Type B pancreatic cell (in vitro differentiated cells): ENCODE data around the gene THEM5. TPM values are rescaled to one million over a fixed set of nuclear protein-coding genes. Genes with fewer than 3 reads are reported as not detected.

Experiments used
- DNase-seq: peaks from one replicate; pipeline ENCODE4 v3.0.0; 2021; ENCODE audit warnings: mixed read lengths; ENCODE audit not compliant: unreplicated experiment; ENCODE audit errors: extremely low spot score
- H3K27ac Mint-ChIP-seq: 2 replicates; pipeline ENCODE4 v1.8.0; 2021; ENCODE audit warnings: mild to moderate bottlenecking, mixed read lengths
- H3K27me3 Mint-ChIP-seq: 2 replicates; pipeline ENCODE4 v1.8.0; 2021; ENCODE audit warnings: mixed read lengths
- H3K36me3 Mint-ChIP-seq: 2 replicates; pipeline ENCODE4 v1.8.0; 2021; ENCODE audit warnings: mixed read lengths
- H3K4me1 Mint-ChIP-seq: one replicate; pipeline ENCODE4 v1.8.0; 2021; ENCODE audit warnings: mixed read lengths; ENCODE audit not compliant: unreplicated experiment
- H3K4me3 Mint-ChIP-seq: 2 replicates; pipeline ENCODE4 v1.8.0; 2021; ENCODE audit warnings: mild to moderate bottlenecking, mixed read lengths
- H3K9me3 Mint-ChIP-seq: 2 replicates; pipeline ENCODE4 v1.8.0; 2021; ENCODE audit warnings: mixed read lengths
- total RNA-seq: library from RNA; stranded (reverse); gene quantifications from 2 replicates; pipeline ENCODE4 v1.2.1, GENCODE V29; 2021; ENCODE audit warnings: low replicate concordance
- TF ChIP-seq, protein P1 (sequence below): fragments of 200-600 bp; sonication (generic); conservative IDR thresholded peaks from 2 replicates; pipeline ENCODE4 v1.5.0; 2021; ENCODE audit warnings: antibody characterized with exemption, mild to moderate bottlenecking

Gene THEM5
- total RNA-seq, 1 donor from 2014 or later = not detected

DNA sequence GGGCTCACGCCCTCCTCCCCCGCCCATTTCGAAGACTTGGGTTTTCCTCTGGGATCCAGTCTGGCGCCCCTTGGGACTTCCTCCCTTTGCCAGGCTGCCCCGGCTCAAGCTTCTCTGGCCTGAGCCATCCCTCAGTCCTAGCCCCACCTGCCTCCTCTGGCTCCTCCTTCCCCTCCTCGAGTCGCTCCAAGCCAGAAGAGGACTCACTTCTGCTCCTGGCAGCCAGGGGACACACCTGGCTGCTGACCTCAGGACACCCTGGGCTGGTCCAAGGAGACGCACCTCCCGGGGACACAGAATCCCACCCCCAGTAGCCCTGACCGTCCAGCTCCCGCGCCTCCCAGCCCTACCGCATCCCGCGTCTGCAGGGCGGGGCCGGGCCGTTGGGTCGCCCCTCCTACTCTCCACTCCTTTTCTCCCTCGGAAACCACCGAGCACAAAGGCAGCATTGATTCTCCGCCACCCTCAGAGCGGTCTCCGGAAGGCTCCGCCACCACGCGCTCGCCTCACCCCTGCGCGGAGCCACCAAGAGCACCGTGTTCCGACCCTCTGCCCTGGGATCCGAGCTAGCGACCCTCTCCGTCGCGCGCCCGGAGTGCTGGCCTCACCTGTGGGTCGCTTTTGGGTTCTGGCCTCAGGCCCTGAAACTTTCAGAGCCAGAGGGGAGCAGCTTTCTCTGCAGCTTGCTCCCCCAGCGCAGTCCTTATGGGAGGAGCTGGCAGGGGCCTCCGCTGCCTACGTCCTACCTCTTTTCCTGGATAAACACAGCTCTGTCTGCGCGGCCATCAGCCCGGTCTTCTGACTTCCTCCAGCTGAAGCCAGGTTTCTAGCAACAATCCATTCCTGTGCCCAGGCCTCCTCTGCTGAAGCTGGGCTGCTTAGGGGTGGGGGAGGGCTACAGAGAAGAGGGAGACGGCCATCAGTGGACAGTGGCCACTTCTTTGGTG, 13.8 kb downstream of the THEM5 start, which contains the start of gene C2CD4D:
C2CD4D (minus strand) TSS at position 364 of the 947 bp plus-strand sequence. CDS start 831 bp downstream, outside the sequence.
- Mint-ChIP-seq H3K9me3 (no peaks in the 10 kb centered on the region), H3K4me3 (peak within 1 kb of the TSS; percentile 88), H3K27me3 (peaks cover 70% of the 10 kb centered on the region), H3K4me1 (peaks cover 13% of the 10 kb centered on the region), H3K36me3 (peaks cover 8% of the 10 kb centered on the region), H3K27ac (peak within 1 kb of the TSS; percentile 92)
- DNase-seq = no peak
- TF ChIP-seq, protein P1, sequence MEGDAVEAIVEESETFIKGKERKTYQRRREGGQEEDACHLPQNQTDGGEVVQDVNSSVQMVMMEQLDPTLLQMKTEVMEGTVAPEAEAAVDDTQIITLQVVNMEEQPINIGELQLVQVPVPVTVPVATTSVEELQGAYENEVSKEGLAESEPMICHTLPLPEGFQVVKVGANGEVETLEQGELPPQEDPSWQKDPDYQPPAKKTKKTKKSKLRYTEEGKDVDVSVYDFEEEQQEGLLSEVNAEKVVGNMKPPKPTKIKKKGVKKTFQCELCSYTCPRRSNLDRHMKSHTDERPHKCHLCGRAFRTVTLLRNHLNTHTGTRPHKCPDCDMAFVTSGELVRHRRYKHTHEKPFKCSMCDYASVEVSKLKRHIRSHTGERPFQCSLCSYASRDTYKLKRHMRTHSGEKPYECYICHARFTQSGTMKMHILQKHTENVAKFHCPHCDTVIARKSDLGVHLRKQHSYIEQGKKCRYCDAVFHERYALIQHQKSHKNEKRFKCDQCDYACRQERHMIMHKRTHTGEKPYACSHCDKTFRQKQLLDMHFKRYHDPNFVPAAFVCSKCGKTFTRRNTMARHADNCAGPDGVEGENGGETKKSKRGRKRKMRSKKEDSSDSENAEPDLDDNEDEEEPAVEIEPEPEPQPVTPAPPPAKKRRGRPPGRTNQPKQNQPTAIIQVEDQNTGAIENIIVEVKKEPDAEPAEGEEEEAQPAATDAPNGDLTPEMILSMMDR = no peak

DNA sequence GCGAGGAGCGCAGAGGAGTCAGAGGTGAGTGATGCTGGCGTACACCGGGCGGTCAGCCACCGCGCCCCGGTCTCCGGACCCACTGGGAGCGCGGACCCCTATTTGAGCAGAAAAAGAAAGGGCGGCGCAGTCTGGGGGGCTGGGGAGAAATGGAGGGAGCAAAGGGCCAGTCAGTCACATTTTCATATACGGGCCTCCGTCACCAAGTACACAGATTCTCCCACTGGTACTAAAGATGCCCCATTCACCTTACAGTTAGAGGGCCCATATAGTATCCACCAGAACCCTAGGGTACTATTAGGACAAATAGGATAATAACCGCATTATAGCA, 14.5 kb downstream of the THEM5 start:
- H3K36me3 Mint-ChIP-seq = peaks cover 8% of the 10 kb centered on the region
- H3K9me3 Mint-ChIP-seq = no peaks in the 10 kb centered on the region
- peaks cover 13% of the 10 kb centered on the region for H3K4me1 Mint-ChIP-seq
- peak overlapping the region; percentile 88 for H3K4me3 Mint-ChIP-seq
- TF ChIP-seq, protein P1 = no peak
- no peak overlapping the region for H3K27ac Mint-ChIP-seq
- peaks cover 66% of the 10 kb centered on the region for H3K27me3 Mint-ChIP-seq
- no peak for DNase-seq

DNA sequence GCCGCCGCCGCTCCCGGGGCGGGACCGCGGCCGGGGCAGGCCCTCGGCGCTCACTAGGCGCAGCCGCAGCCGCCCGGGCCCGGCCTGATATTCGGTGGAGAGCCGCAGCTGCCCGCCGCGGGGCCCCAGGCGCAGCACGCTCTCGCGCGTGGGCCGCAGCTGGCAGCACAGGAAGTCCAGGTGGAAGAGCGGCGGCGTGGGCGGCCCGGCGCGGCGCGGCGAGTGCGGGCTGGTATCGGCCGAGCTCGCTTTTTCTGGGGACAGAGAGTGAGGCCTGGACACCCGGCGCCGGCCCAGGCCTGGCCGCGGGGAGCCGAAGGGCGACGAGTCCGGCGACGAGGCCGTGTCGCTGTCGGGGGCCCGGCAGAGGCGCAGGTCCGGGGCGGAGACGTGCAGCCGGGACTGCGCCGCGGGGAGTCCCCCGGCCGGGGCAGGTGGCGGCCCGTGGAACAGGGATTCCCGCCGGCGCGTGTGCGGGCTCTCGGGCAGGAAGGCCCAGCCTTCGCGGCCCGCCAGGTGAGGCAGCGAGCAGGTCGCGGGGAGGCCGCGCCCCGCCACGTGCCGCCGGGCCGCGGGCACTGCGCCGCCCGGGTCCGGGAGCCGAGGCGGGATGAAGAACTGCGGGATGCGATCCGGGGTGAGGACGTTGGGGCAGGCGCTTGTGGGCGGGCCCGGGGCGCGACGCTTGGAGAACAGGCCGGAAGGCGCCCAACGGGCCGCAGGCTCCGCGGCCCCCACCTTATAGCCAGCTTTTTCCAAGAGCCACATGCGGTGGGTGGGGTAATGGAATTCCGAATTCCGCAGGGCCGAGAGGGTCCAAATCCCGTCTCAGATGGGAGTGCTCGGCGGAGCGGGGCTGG, 15.1 kb downstream of the THEM5 start:
- DNase-seq = no peak
- Mint-ChIP-seq H3K36me3 (peaks cover 8% of the 10 kb centered on the region), H3K4me3 (peak overlapping the region; percentile 88), H3K4me1 (peaks cover 13% of the 10 kb centered on the region), H3K9me3 (no peaks in the 10 kb centered on the region), H3K27ac (no peak overlapping the region), H3K27me3 (peaks cover 66% of the 10 kb centered on the region)
- TF ChIP-seq, protein P1 = no peak

DNA sequence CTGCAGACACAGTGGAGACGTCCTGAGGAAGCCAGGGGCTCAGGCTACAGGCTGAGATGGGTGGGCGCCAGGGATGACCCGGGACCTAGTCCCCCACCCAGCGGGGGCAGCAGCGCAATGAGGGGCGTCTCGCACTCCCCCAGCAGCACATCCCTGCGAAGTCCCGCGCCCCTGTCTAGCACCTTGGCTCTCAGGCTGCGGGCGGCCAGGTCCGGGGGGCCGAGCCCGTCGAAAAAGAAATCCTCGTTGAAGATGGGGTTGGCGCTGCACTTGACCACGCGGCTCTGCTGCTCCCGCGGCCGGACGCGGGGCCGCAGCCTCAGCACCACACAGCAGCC, 15.7 kb downstream of the THEM5 start:
- TF ChIP-seq, protein P1 = no peak
- peaks cover 61% of the 10 kb centered on the region for H3K27me3 Mint-ChIP-seq
- peaks cover 8% of the 10 kb centered on the region for H3K36me3 Mint-ChIP-seq
- H3K9me3 Mint-ChIP-seq = no peaks in the 10 kb centered on the region
- peaks cover 13% of the 10 kb centered on the region for H3K4me1 Mint-ChIP-seq
- H3K4me3 Mint-ChIP-seq = peak overlapping the region; percentile 81
- peak overlapping the region; percentile 92 for H3K27ac Mint-ChIP-seq
- no peak for DNase-seq

DNA sequence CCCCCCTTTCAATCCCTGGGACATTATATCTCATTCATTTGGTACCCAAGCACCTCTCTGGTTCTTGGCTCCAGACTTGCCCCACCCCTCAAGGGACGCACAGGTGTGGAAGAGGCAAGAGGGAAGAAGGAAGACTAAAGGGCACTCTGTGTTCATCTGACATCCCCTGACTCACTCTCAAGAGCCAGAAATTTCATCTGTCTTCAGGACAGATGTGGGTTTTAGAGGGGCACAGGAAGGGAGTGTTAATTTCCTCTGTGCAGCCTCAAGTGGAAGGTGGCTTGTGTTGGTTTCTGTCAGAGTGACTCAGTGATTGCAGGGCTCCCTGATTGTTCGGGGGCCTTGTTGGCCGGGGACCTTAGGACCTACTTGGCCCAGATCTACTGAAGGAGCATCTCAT, 16.3 kb downstream of the THEM5 start:
- Mint-ChIP-seq H3K27ac (peak overlapping the region; percentile 92), H3K9me3 (no peaks in the 10 kb centered on the region), H3K4me1 (peaks cover 13% of the 10 kb centered on the region), H3K36me3 (peaks cover 8% of the 10 kb centered on the region), H3K27me3 (peaks cover 58% of the 10 kb centered on the region), H3K4me3 (peak overlapping the region; percentile 67)
- TF ChIP-seq, protein P1 = no peak
- no peak for DNase-seq
